Activated CD8-positive, alpha-beta T cell treated with anti-CD3 and anti-CD28 coated beads for 36 hours (primary cell): Measurements from ENCODE around the gene NCAM1. TPM values are rescaled to one million over a fixed set of nuclear protein-coding genes. Genes with fewer than 3 reads are reported as not detected.

ENCODE experiments used
- ATAC-seq: fragments of 200-7000 bp; cut with Tn5 transposase; one replicate; pipeline ENCODE4 v1.10.0; 2021; ENCODE audit warnings: mild to moderate bottlenecking, moderate library complexity
- CTCF ChIA-PET: fragments of 350-600 bp; sonication (Branson Sonifier 250); formaldehyde crosslinking; loops from one replicate; lab custom pipeline; 2021; ENCODE audit warnings: antibody characterized with exemption; lab: Charles Lee
- POLR2A ChIA-PET: fragments of 350-600 bp; sonication (Branson Sonifier 250); formaldehyde crosslinking; loops from one replicate; lab custom pipeline; 2021; ENCODE audit warnings: antibody characterized with exemption; lab: Charles Lee
- DNase-seq: peaks from one replicate; pipeline ENCODE4 v3.0.0-alpha.2; 2020
- H3K27ac Mint-ChIP-seq: one replicate; pipeline ENCODE4 v1.8.0; 2021; ENCODE audit warnings: mild to moderate bottlenecking, mixed read lengths
- H3K27me3 Mint-ChIP-seq: one replicate; pipeline ENCODE4 v1.8.0; 2021; ENCODE audit warnings: mixed read lengths
- H3K36me3 Mint-ChIP-seq: one replicate; pipeline ENCODE4 v1.8.0; 2021; ENCODE audit warnings: low read depth, mixed read lengths
- H3K4me1 Mint-ChIP-seq: one replicate; pipeline ENCODE4 v1.8.0; 2021; ENCODE audit warnings: low read depth, mixed read lengths
- H3K4me3 Mint-ChIP-seq: one replicate; pipeline ENCODE4 v1.8.0; 2021; ENCODE audit warnings: mild to moderate bottlenecking, moderate library complexity, mixed read lengths
- H3K9me3 Mint-ChIP-seq: one replicate; pipeline ENCODE4 v1.8.0; 2021; ENCODE audit warnings: mixed read lengths
- intact Hi-C: fragments of 100-400 bp; cut with micrococcal nuclease; formaldehyde crosslinking; loops from one replicate; pipeline ENCODE4 v1.10.0; 2022
- total RNA-seq, 2 experiments: library from RNA; stranded (reverse); gene quantifications; one replicate each; pipeline ENCODE4 v1.2.3, GENCODE V29; 2021
- TF ChIP-seq, protein P1 (sequence below): fragments of 200-600 bp; IDR thresholded peaks from one replicate; pipeline ENCODE4 v1.8.0; 2022; ENCODE audit warnings: antibody characterized with exemption, mild to moderate bottlenecking

Gene NCAM1
- total RNA-seq, 2 experiments from 2014 or later: 0.47 to 0.56 TPM

GRCh38 chr11:113271551-113272245 lies 310.5 kb downstream of the NCAM1 start:
- no peaks in the 10 kb centered on the region for H3K9me3 Mint-ChIP-seq
- ATAC-seq: no peak
- no peaks in the 10 kb centered on the region for H3K36me3 Mint-ChIP-seq
- no peak for DNase-seq
- peaks cover 2% of the 10 kb centered on the region for H3K27me3 Mint-ChIP-seq
- POLR2A ChIA-PET: interaction anchor here (0.9 kb wide), 1 partner anchor 160 kb away, joined by 3 read pairs; no protein-coding TSS in a partner anchor
- no peak overlapping the region for H3K27ac Mint-ChIP-seq
- CTCF ChIA-PET: no interaction called here
- intact Hi-C loops: no loop called here
- TF ChIP-seq, protein P1, sequence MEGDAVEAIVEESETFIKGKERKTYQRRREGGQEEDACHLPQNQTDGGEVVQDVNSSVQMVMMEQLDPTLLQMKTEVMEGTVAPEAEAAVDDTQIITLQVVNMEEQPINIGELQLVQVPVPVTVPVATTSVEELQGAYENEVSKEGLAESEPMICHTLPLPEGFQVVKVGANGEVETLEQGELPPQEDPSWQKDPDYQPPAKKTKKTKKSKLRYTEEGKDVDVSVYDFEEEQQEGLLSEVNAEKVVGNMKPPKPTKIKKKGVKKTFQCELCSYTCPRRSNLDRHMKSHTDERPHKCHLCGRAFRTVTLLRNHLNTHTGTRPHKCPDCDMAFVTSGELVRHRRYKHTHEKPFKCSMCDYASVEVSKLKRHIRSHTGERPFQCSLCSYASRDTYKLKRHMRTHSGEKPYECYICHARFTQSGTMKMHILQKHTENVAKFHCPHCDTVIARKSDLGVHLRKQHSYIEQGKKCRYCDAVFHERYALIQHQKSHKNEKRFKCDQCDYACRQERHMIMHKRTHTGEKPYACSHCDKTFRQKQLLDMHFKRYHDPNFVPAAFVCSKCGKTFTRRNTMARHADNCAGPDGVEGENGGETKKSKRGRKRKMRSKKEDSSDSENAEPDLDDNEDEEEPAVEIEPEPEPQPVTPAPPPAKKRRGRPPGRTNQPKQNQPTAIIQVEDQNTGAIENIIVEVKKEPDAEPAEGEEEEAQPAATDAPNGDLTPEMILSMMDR: no peak
- H3K4me3 Mint-ChIP-seq: no peak overlapping the region
- no peaks in the 10 kb centered on the region for H3K4me1 Mint-ChIP-seq

GRCh38 chr11:113272281-113272680 lies 311.1 kb downstream of the NCAM1 start:
- Mint-ChIP-seq H3K4me3 (no peak overlapping the region), H3K27ac (no peak overlapping the region), H3K9me3 (no peaks in the 10 kb centered on the region), H3K4me1 (no peaks in the 10 kb centered on the region), H3K36me3 (no peaks in the 10 kb centered on the region), H3K27me3 (peaks cover 2% of the 10 kb centered on the region)
- ChIA-PET POLR2A (interaction anchor here (0.9 kb wide), 1 partner anchor 159 kb away, joined by 3 read pairs; no protein-coding TSS in a partner anchor), CTCF (no interaction called here)
- DNase-seq (no peak), ATAC-seq (no peak)
- intact Hi-C loops: no loop called here
- TF ChIP-seq, protein P1: no peak

DNA sequence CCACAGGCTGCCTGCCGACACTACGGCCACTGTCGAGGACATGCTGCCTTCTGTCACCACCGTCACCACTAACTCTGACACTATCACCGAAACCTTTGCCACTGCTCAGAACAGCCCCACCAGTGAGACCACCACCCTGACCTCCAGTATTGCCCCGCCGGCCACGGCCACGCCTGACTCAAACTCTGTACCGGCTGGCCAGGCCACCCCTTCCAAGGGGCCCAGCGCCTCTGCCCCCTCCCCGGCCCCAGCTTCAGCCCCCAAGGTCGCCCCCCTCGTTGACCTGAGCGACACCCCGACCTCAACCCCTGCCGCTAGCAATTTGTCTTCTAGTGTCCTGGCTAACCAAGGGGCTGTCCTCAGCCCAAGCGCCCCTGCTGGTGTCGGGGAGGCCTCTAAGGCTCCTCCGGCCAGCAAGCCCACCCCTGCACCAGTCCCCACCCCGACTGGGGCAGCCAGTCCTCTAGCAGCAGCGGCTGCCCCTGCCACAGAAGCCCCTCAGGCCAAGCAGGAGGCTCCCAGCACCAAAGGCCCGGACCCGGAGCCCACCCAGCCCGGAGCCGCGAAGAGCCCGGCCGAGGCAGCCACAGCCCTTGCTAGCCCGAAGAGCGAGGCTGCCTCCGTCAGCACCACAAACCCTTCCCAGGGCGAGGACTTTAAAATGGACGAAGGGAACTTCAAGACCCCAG lies 311.9 kb downstream of the NCAM1 start:
- ATAC-seq (no peak), DNase-seq (no peak)
- H3K27ac Mint-ChIP-seq: no peak overlapping the region
- H3K27me3 Mint-ChIP-seq: peaks cover 2% of the 10 kb centered on the region
- no peaks in the 10 kb centered on the region for H3K36me3 Mint-ChIP-seq
- ChIA-PET CTCF (no interaction called here), POLR2A (no interaction called here)
- no peaks in the 10 kb centered on the region for H3K4me1 Mint-ChIP-seq
- H3K9me3 Mint-ChIP-seq: no peaks in the 10 kb centered on the region
- no peak overlapping the region for H3K4me3 Mint-ChIP-seq
- intact Hi-C loops: no loop called here
- TF ChIP-seq, protein P1: no peak

DNA sequence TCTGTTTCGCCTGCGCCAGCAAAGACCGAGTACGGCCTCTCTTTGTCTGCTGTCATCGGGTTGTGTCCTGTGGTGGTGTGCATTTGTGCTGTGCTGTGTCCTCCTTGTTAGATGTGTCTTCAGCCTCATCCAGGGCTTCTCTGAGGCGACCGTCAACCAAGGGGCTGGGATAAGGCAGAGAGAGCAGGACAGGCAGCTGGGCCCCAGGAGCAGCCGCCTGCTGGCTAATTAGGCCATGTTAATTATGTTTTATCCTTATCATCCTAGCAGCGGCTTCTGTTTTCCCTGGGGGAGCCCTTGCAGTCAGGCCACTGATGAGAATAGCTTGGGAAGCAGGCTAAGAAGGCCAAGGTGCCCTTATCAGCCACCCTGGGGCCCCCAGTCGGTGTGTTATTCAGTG lies 312.5 kb downstream of the NCAM1 start:
- Mint-ChIP-seq H3K27ac (no peak overlapping the region), H3K36me3 (no peaks in the 10 kb centered on the region), H3K4me1 (no peaks in the 10 kb centered on the region), H3K27me3 (peaks cover 2% of the 10 kb centered on the region), H3K9me3 (no peaks in the 10 kb centered on the region), H3K4me3 (no peak overlapping the region)
- TF ChIP-seq, protein P1: no peak
- intact Hi-C loops: no loop called here
- CTCF ChIA-PET: no interaction called here
- POLR2A ChIA-PET: no interaction called here
- DNase-seq (no peak), ATAC-seq (no peak)
